ENCODE data around the gene POLR1A. TPM values are rescaled to one million over a fixed set of nuclear protein-coding genes. Genes with fewer than 3 reads are reported as not detected.

The POLR1A gene
- total and polyA plus RNA-seq, 4 donors, result 5.5 to 39.1 (median 9.7) TPM

DNA sequence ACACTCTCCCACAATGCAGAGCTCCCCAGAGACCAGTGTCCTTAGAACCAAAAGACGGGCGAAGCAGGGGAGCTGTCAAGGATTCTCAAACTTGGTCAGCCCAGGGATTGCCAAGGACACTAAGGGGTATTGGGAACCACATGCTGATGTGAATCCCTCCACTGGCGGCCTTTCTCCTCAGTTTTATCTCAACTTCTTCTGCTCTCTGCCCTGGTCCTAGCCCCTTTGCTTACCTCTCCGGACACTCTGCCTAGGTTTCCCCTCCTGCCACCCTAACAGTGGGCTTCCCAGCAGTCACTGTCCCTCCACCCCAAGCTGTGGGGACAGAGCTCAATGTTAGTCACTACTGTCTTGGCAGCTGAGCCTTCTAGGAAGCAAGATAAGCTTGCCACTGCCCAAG is 61.1 kb downstream of the POLR1A start:
- no peak overlapping the region for H3K4me3 ChIP-seq
- peaks cover 0 to under 1% (median 0%) of the 10 kb centered on the region in 5 donors for H3K4me1 ChIP-seq (ENCODE audit: control insufficient read depth in 5 of 5, insufficient read depth in 5 of 5, low read length in 5 of 5)
- no peak overlapping the region for H3K27ac ChIP-seq (ENCODE audit: low read depth in 1 of 2, low read length in 1 of 2)
- H3K27me3 ChIP-seq (ENCODE audit: control insufficient read depth in 3 of 3, insufficient read depth in 3 of 3, low read length in 2 of 3), result no peaks in the 10 kb centered on the region
- H3K36me3 ChIP-seq (ENCODE audit: control insufficient read depth in 4 of 4, insufficient read depth in 4 of 4, low read length in 4 of 4), result peaks cover 31 to 59% (median 46%) of the 10 kb centered on the region in 4 donors
- 97 to 99% methylated on average over 4 of the region's 4 CpGs for WGBS, 2 donors
- TF ChIP-seq CTCF (IDR thresholded peaks at IDR 0.05; ENCODE audit: control extremely low read depth, extremely low read depth), result no peak
- ATAC-seq (ENCODE audit: insufficient read depth, low FRiP score) (no peak), DNase-seq (no peak)
- no peak overlapping the region for H3K9ac ChIP-seq (ENCODE audit: insufficient read depth in 1 of 2, low read length in 2 of 2)
- no peaks in the 10 kb centered on the region for H3K9me3 ChIP-seq (ENCODE audit: control insufficient read depth in 4 of 4, insufficient read depth in 3 of 4, low read length in 3 of 4)

GRCh38 chr2:86044045-86044444 is 61.6 kb downstream of the POLR1A start:
- H3K4me1 ChIP-seq (ENCODE audit: control insufficient read depth in 5 of 5, insufficient read depth in 5 of 5, low read length in 5 of 5), result no peaks in the 10 kb centered on the region
- no peak overlapping the region for H3K4me3 ChIP-seq
- no peak overlapping the region for H3K27ac ChIP-seq (ENCODE audit: low read depth in 1 of 2, low read length in 1 of 2)
- WGBS, 2 donors, result 91 to 93% methylated on average over 12 of the region's 12 CpGs
- no peak for TF ChIP-seq CTCF (IDR thresholded peaks at IDR 0.05; ENCODE audit: control extremely low read depth, extremely low read depth)
- ATAC-seq (ENCODE audit: insufficient read depth, low FRiP score) (no peak), DNase-seq (no peak)
- peaks cover 29 to 60% (median 45%) of the 10 kb centered on the region in 4 donors for H3K36me3 ChIP-seq (ENCODE audit: control insufficient read depth in 4 of 4, insufficient read depth in 4 of 4, low read length in 4 of 4)
- H3K27me3 ChIP-seq (ENCODE audit: control insufficient read depth in 3 of 3, insufficient read depth in 3 of 3, low read length in 2 of 3), result no peaks in the 10 kb centered on the region
- no peak overlapping the region for H3K9ac ChIP-seq (ENCODE audit: insufficient read depth in 1 of 2, low read length in 2 of 2)
- H3K9me3 ChIP-seq (ENCODE audit: control insufficient read depth in 4 of 4, insufficient read depth in 3 of 4, low read length in 3 of 4), result no peaks in the 10 kb centered on the region

DNA sequence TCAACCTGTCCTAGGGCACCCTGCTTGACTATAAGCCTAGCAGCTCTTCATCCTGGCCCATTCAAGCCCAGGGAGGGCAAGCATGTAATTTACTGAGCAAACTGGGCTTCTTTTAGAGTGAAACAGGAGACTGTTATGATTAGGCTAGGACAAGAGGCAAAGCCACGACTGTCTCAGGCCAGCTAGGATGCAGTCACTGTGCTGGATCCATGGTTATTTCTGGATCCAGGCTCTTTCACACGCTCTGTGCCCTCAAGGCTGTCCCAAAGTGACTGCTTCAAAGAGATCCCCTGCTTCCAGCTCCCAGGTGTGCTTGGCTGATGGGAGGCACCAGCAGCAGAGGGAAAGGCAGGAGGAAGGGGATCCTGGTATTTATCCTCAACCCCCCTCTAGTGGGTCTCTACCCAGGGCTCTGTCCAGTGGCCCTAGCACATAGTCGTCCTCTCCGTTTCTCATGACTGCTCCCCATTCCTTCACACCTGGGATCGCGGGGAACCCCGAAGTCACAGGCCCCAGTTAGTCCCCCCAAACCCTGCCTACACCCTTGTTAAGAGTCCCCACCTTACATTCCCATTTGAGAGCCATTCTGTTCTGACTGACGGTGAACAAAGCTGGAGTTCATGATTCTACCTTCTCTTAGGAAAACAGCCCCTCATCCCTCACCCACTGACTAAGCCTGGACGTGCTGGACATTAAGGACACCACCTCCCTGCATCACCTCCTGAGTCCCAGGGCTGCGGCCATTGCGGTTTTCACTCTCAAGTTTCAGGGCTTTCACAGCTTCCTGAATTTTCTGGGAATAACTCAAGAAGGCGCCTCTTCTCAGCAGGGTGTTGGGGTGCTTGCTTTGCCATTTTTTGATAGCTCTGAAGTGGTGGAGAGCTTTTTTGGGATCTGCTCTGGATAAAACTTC is 63.2 kb downstream of the POLR1A start:
- Histone ChIP-seq H3K4me3 (no peak overlapping the region), H3K9me3 (ENCODE audit: control insufficient read depth in 4 of 4, insufficient read depth in 3 of 4, low read length in 3 of 4) (no peaks in the 10 kb centered on the region), H3K36me3 (ENCODE audit: control insufficient read depth in 4 of 4, insufficient read depth in 4 of 4, low read length in 4 of 4) (peaks cover 32 to 52% (median 46%) of the 10 kb centered on the region in 4 donors), H3K9ac (ENCODE audit: insufficient read depth in 1 of 2, low read length in 2 of 2) (no peak overlapping the region), H3K4me1 (ENCODE audit: control insufficient read depth in 5 of 5, insufficient read depth in 5 of 5, low read length in 5 of 5) (peaks cover 5 to 11% (median 9%) of the 10 kb centered on the region in 5 donors), H3K27me3 (ENCODE audit: control insufficient read depth in 3 of 3, insufficient read depth in 3 of 3, low read length in 2 of 3) (no peaks in the 10 kb centered on the region), H3K27ac (ENCODE audit: low read depth in 1 of 2, low read length in 1 of 2) (no peak overlapping the region)
- DNase-seq (no peak), ATAC-seq (ENCODE audit: insufficient read depth, low FRiP score) (no peak)
- 95 to 96% methylated on average over 12 of the region's 12 CpGs for WGBS, 2 donors
- TF ChIP-seq CTCF (IDR thresholded peaks at IDR 0.05; ENCODE audit: control extremely low read depth, extremely low read depth), result no peak

Measured in lung (tissue), 12 donors.